ENCODE data around the gene UBA3. TPM values are rescaled to one million over a fixed set of nuclear protein-coding genes. Genes with fewer than 3 reads are reported as not detected.

UBA3 gene
- total and polyA plus RNA-seq, 2 of the 13 experiments (the other 11 are each of a cell fraction or from before 2014, with no cell fraction given): 40.7 to 49.0 TPM

DNA sequence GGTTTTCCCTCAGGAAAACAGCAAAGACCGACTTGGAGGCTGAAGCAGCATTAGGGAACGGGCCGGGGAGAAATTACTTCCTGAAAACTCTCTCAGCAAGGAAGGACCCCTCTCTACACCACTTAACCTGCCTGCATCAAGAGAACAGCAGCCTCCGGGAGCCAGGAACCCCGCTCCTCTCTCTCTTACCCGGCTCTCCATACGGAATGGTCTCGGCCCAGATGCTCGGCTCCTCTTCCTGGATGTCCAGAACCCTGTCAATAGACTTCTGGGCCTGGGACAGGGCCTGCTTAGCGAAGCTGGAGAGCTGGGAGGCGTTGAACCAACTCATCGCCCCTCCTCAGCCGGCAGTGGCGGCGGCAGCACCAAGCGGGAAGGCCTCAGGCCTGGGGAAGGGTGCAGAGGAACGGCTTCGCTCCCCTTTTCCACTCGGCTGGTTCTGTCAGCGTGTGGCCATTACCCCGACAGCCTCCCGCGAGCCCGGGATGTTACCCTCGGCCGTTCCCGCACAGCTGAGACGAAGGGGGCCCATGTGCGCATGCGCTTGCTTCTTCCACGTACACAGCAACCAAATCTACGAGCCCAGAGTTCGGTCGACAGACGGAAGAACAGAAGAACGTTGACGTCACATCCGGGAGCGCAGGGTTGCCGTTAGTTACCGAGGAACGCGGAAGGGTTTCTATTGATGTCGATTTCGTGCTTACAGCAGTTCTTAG lies 28.3 kb downstream of the UBA3 start, which contains the start of gene TMF1 (continued):
- TF ChIP-seq PHF20 (CRISPR knock-in tag; IDR thresholded peaks at IDR 0.05): peak; percentile 77
- peak; percentile 73; the same call in 1 of the 2 replicates for TF ChIP-seq ZSCAN20 (CRISPR knock-in tag; IDR thresholded peaks at IDR 0.05; ENCODE audit: borderline replicate concordance)
- no peak for TF ChIP-seq ZNF775 (CRISPR knock-in tag; IDR thresholded peaks at IDR 0.05; ENCODE audit: borderline replicate concordance)
- no peak for TF ChIP-seq ZNF121 (CRISPR knock-in tag; IDR thresholded peaks at IDR 0.05)
- TF ChIP-seq MED1 (CRISPR knock-in tag; IDR thresholded peaks at IDR 0.05): peak; percentile 39; the same call in 1 of the 2 replicates
- TF ChIP-seq, protein P1, sequence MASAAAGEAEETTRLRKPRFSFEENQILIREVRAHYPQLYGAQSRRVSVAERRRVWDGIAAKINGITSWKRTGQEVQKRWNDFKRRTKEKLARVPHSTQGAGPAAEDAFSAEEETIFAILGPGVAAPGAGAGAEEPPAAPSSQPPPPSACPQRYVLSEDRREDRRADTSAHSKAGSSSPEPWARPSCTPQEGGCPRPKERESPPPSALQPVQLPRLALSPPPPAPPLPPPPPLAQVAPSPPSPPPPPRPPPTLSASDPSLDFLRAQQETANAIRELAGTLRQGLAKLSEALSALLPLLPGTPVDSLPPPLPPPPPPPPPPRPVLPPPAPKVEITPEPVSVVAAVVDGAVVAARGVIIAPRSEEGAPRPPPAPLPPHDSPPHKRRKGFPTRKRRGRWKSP (CRISPR knock-in tag; IDR thresholded peaks at IDR 0.05): 0 out of 2 replicates have a peak, but pooled peaks have one; percentile 55
- TF ChIP-seq, protein P2, sequence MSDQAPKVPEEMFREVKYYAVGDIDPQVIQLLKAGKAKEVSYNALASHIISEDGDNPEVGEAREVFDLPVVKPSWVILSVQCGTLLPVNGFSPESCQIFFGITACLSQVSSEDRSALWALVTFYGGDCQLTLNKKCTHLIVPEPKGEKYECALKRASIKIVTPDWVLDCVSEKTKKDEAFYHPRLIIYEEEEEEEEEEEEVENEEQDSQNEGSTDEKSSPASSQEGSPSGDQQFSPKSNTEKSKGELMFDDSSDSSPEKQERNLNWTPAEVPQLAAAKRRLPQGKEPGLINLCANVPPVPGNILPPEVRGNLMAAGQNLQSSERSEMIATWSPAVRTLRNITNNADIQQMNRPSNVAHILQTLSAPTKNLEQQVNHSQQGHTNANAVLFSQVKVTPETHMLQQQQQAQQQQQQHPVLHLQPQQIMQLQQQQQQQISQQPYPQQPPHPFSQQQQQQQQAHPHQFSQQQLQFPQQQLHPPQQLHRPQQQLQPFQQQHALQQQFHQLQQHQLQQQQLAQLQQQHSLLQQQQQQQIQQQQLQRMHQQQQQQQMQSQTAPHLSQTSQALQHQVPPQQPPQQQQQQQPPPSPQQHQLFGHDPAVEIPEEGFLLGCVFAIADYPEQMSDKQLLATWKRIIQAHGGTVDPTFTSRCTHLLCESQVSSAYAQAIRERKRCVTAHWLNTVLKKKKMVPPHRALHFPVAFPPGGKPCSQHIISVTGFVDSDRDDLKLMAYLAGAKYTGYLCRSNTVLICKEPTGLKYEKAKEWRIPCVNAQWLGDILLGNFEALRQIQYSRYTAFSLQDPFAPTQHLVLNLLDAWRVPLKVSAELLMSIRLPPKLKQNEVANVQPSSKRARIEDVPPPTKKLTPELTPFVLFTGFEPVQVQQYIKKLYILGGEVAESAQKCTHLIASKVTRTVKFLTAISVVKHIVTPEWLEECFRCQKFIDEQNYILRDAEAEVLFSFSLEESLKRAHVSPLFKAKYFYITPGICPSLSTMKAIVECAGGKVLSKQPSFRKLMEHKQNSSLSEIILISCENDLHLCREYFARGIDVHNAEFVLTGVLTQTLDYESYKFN (CRISPR knock-in tag; conservative IDR thresholded peaks at IDR 0.05): peak; percentile 46; the same call in 1 of the 2 replicates
- peak; percentile 84 for TF ChIP-seq GATAD1 (CRISPR knock-in tag; IDR thresholded peaks at IDR 0.05)
- TF ChIP-seq ZNF382 (CRISPR knock-in tag; IDR thresholded peaks at IDR 0.05; ENCODE audit: borderline replicate concordance): no peak
- TF ChIP-seq ZNF772 (CRISPR knock-in tag; IDR thresholded peaks at IDR 0.05): peak; percentile 77
- peak; percentile 79 for TF ChIP-seq RBFOX2 (IDR thresholded peaks at IDR 0.05; ENCODE audit: low read depth, low read length)
- TF ChIP-seq, protein P3, sequence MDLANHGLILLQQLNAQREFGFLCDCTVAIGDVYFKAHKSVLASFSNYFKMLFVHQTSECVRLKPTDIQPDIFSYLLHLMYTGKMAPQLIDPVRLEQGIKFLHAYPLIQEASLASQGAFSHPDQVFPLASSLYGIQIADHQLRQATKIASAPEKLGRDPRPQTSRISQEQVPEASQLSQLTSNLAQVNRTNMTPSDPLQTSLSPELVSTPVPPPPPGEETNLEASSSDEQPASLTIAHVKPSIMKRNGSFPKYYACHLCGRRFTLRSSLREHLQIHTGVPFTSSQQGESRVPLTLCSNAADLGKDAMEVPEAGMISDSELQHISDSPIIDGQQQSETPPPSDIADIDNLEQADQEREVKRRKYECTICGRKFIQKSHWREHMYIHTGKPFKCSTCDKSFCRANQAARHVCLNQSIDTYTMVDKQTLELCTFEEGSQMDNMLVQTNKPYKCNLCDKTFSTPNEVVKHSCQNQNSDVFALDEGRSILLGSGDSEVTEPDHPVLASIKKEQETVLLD (CRISPR knock-in tag; IDR thresholded peaks at IDR 0.05; ENCODE audit: low read depth): no peak
- TF ChIP-seq TAF1 (CRISPR knock-in tag; IDR thresholded peaks at IDR 0.05): peak; percentile 85
- TF ChIP-seq ISL2 (CRISPR knock-in tag; IDR thresholded peaks at IDR 0.05): peak; percentile 18; the same call in 1 of the 2 replicates
- TF ChIP-seq, protein P4, sequence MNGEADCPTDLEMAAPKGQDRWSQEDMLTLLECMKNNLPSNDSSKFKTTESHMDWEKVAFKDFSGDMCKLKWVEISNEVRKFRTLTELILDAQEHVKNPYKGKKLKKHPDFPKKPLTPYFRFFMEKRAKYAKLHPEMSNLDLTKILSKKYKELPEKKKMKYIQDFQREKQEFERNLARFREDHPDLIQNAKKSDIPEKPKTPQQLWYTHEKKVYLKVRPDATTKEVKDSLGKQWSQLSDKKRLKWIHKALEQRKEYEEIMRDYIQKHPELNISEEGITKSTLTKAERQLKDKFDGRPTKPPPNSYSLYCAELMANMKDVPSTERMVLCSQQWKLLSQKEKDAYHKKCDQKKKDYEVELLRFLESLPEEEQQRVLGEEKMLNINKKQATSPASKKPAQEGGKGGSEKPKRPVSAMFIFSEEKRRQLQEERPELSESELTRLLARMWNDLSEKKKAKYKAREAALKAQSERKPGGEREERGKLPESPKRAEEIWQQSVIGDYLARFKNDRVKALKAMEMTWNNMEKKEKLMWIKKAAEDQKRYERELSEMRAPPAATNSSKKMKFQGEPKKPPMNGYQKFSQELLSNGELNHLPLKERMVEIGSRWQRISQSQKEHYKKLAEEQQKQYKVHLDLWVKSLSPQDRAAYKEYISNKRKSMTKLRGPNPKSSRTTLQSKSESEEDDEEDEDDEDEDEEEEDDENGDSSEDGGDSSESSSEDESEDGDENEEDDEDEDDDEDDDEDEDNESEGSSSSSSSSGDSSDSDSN (CRISPR knock-in tag; IDR thresholded peaks at IDR 0.05): peak; percentile 72
- TF ChIP-seq ZNF136 (CRISPR knock-in tag; IDR thresholded peaks at IDR 0.05; ENCODE audit: low read depth): no peak
- no peak for TF ChIP-seq ZNF674 (CRISPR knock-in tag; IDR thresholded peaks at IDR 0.05; ENCODE audit: low read depth)
